ENCODE measurements around the gene VDAC1.
"Not testable (repeated sequence)": the region's sequence is repeated elsewhere in the genome, so short reads cannot be mapped to it uniquely, and the experiment has no call there.

VDAC1 gene

GRCh38 chr5:134004626-134005416 is at the start of gene VDAC1:
Gene VDAC1 (minus strand): TSS chr5:134004975. CDS start chr5:133993012, 11,963 bp downstream.
- peak; percentile 72 for DNase-seq

GRCh38 chr5:134053840-134054338 is 49.1 kb upstream of the VDAC1 start:
- no peak for DNase-seq

GRCh38 chr5:134053314-134053839 is 48.6 kb upstream of the VDAC1 start:
- no peak for DNase-seq

GRCh38 chr5:134051305-134051704 is 46.5 kb upstream of the VDAC1 start:
- no peak for DNase-seq

- no peak for DNase-seq
These were observed 44.1 kb upstream of the VDAC1 start for GRCh38 chr5:134048864-134049263.

- no peak for DNase-seq
These were observed 42.9 kb upstream of the VDAC1 start for GRCh38 chr5:134047687-134048056.

GRCh38 chr5:134046801-134047686 is 42.3 kb upstream of the VDAC1 start:
- no peak for DNase-seq

- DNase-seq: no peak
These were observed 41.6 kb upstream of the VDAC1 start for GRCh38 chr5:134046330-134046729.

- no peak for DNase-seq
These were observed 39.3 kb upstream of the VDAC1 start for GRCh38 chr5:134043793-134044792.

GRCh38 chr5:134041570-134042411 is 37.0 kb upstream of the VDAC1 start:
- no peak for DNase-seq

- no peak for DNase-seq
These were observed 33.4 kb upstream of the VDAC1 start for GRCh38 chr5:134038138-134038537.

GRCh38 chr5:134037160-134037559 is 32.4 kb upstream of the VDAC1 start:
- no peak for DNase-seq

GRCh38 chr5:134034326-134034725 is 29.6 kb upstream of the VDAC1 start:
- DNase-seq: no peak

- not testable (repeated sequence) for DNase-seq
These were observed 25.7 kb upstream of the VDAC1 start for GRCh38 chr5:134030303-134030964.

GRCh38 chr5:134029156-134029555 is 24.4 kb upstream of the VDAC1 start:
- peak; percentile 76 for DNase-seq

- DNase-seq: no peak
These were observed 23.7 kb upstream of the VDAC1 start for GRCh38 chr5:134028496-134028895.

GRCh38 chr5:134027288-134027615 is 22.5 kb upstream of the VDAC1 start:
- no peak for DNase-seq

- peak; percentile 39 for DNase-seq
These were observed 21.9 kb upstream of the VDAC1 start for GRCh38 chr5:134026521-134027287.

GRCh38 chr5:134025786-134026185 is 21.0 kb upstream of the VDAC1 start:
- DNase-seq: no peak

- no peak for DNase-seq
These were observed 20.0 kb upstream of the VDAC1 start for GRCh38 chr5:134024811-134025210.

Data from NCI-H226 (cell line).